Naive B cell (primary cell): ENCODE measurements around the gene TTLL10. TPM values are rescaled to one million over a fixed set of nuclear protein-coding genes. Genes with fewer than 3 reads are reported as not detected.
"Not testable (repeated sequence)": the region's sequence is repeated elsewhere in the genome, so short reads cannot be mapped to it uniquely, and the experiment has no call there.

Source experiments
- ATAC-seq, 2 donors: fragments of 150-1000 bp; cut with Tn5 transposase; 2 replicates each; pipeline ENCODE4 v1.10.0; 2021; ENCODE audit warnings: low read depth in 2 of 2, mild to moderate bottlenecking in 2 of 2, moderate library complexity in 2 of 2
- DNase-seq: peaks from one replicate; pipeline ENCODE4 v3.0.0; 2022
- H3K27ac Mint-ChIP-seq, 6 donors: one replicate each; pipeline ENCODE4 v1.8.0; 2020 to 2022; ENCODE audit warnings: mild to moderate bottlenecking in 6 of 6, mixed read lengths in 6 of 6, moderate library complexity in 5 of 6, inconsistent platforms in 2 of 6
- H3K27me3 Mint-ChIP-seq, 3 donors: one replicate each; pipeline ENCODE4 v1.8.0; 2021 to 2022; ENCODE audit warnings: mixed read lengths in 3 of 3, mild to moderate bottlenecking in 1 of 3
- H3K36me3 Mint-ChIP-seq, 2 donors: one replicate each; pipeline ENCODE4 v1.8.0; 2020 to 2022; ENCODE audit warnings: mixed read lengths in 2 of 2, inconsistent platforms in 1 of 2, mild to moderate bottlenecking in 1 of 2
- H3K4me1 Mint-ChIP-seq, 3 donors: one replicate each; pipeline ENCODE4 v1.8.0; 2020 to 2022; ENCODE audit warnings: mixed read lengths in 3 of 3, inconsistent platforms in 1 of 3, mild to moderate bottlenecking in 1 of 3, moderate library complexity in 1 of 3
- H3K4me3 Mint-ChIP-seq, 8 donors: one replicate each; pipeline ENCODE4 v1.8.0; 2020 to 2022; ENCODE audit warnings: mild to moderate bottlenecking in 8 of 8, mixed read lengths in 8 of 8, moderate library complexity in 8 of 8, inconsistent platforms in 2 of 8
- H3K9me3 Mint-ChIP-seq, 7 donors: one replicate each; pipeline ENCODE4 v1.8.0; 2020 to 2022; ENCODE audit warnings: mixed read lengths in 7 of 7, mild to moderate bottlenecking in 5 of 7, inconsistent platforms in 2 of 7, moderate library complexity in 1 of 7
- polyA plus RNA-seq, 6 donors: library from polyadenylated mRNA; unstranded; fragments of 300-500 nt; fragmentation: Illumina TruSeq; gene quantifications; one replicate each; pipeline ENCODE4 v1.2.3, GENCODE V29; 2021; ENCODE audit warnings: low read depth in 6 of 6

TTLL10 gene
- polyA plus RNA-seq, 6 donors from 2014 or later, result not detected

- no peak for DNase-seq
- Mint-ChIP-seq H3K27me3 (peaks cover 7 to 40% (median 28%) of the 10 kb centered on the region in 3 donors), H3K4me1 (peaks cover 5 to 11% (median 8%) of the 10 kb centered on the region in 3 donors), H3K9me3 (no peaks in the 10 kb centered on the region), H3K27ac (no peak overlapping the region), H3K4me3 (no peak overlapping the region), H3K36me3 (peaks cover 1 to 4% of the 10 kb centered on the region in 2 donors)
- ATAC-seq, result no peak
These were observed 8.3 kb downstream of the TTLL10 start for GRCh38 chr1:1181938-1182410.

GRCh38 chr1:1182491-1183220, 9.0 kb downstream of the TTLL10 start:
- Mint-ChIP-seq H3K9me3 (no peaks in the 10 kb centered on the region), H3K27me3 (peaks cover 4 to 34% (median 23%) of the 10 kb centered on the region in 3 donors), H3K4me3 (no peak overlapping the region), H3K27ac (peak overlapping the region in 1 of 6 donors; percentile 44), H3K36me3 (no peaks in the 10 kb centered on the region), H3K4me1 (peaks cover 4 to 8% (median 5%) of the 10 kb centered on the region in 3 donors)
- no peak for DNase-seq
- ATAC-seq, result no peak

- H3K4me1 Mint-ChIP-seq, result peaks cover 4 to 8% (median 5%) of the 10 kb centered on the region in 3 donors
- H3K36me3 Mint-ChIP-seq, result no peaks in the 10 kb centered on the region
- no peak for DNase-seq
- peaks cover 4 to 28% (median 23%) of the 10 kb centered on the region in 3 donors for H3K27me3 Mint-ChIP-seq
- ATAC-seq, result no peak
- peak overlapping the region in 1 of 6 donors; percentile 57 for H3K27ac Mint-ChIP-seq
- no peak overlapping the region for H3K4me3 Mint-ChIP-seq
- peaks cover 0 to 2% (median 0%) of the 10 kb centered on the region in 7 donors for H3K9me3 Mint-ChIP-seq
These were observed 9.6 kb downstream of the TTLL10 start for GRCh38 chr1:1183221-1183747.

GRCh38 chr1:1183833-1184775, 10.4 kb downstream of the TTLL10 start:
- no peaks in the 10 kb centered on the region for H3K36me3 Mint-ChIP-seq
- no peak overlapping the region for H3K4me3 Mint-ChIP-seq
- ATAC-seq (no peak), DNase-seq (no peak)
- peaks cover 0 to 2% (median 0%) of the 10 kb centered on the region in 7 donors for H3K9me3 Mint-ChIP-seq
- H3K27ac Mint-ChIP-seq, result peak overlapping the region in 1 of 6 donors; percentile 57
- peaks cover 8 to 25% (median 23%) of the 10 kb centered on the region in 3 donors for H3K27me3 Mint-ChIP-seq
- peaks cover 4 to 8% (median 5%) of the 10 kb centered on the region in 3 donors for H3K4me1 Mint-ChIP-seq

GRCh38 chr1:1185101-1185765, 11.6 kb downstream of the TTLL10 start:
- peaks cover 8 to 25% (median 23%) of the 10 kb centered on the region in 3 donors for H3K27me3 Mint-ChIP-seq
- H3K27ac Mint-ChIP-seq, result no peak overlapping the region
- peaks cover 0 to 2% (median 0%) of the 10 kb centered on the region in 7 donors for H3K9me3 Mint-ChIP-seq
- DNase-seq, result no peak
- H3K36me3 Mint-ChIP-seq, result no peaks in the 10 kb centered on the region
- no peak for ATAC-seq
- H3K4me3 Mint-ChIP-seq, result no peak overlapping the region
- peaks cover 4 to 8% (median 5%) of the 10 kb centered on the region in 3 donors for H3K4me1 Mint-ChIP-seq

- H3K36me3 Mint-ChIP-seq, result peaks cover 6 to 11% of the 10 kb centered on the region in 2 donors
- peak overlapping the region in 1 of 6 donors; percentile 75 for H3K27ac Mint-ChIP-seq
- peaks cover 4 to 15% (median 14%) of the 10 kb centered on the region in 3 donors for H3K27me3 Mint-ChIP-seq
- no peak overlapping the region for H3K4me3 Mint-ChIP-seq
- DNase-seq, result no peak
- peaks cover 0 to 5% (median 4%) of the 10 kb centered on the region in 3 donors for H3K4me1 Mint-ChIP-seq
- peaks cover 4 to 12% (median 6%) of the 10 kb centered on the region in 7 donors for H3K9me3 Mint-ChIP-seq
- ATAC-seq, result no peak
These were observed 14.3 kb downstream of the TTLL10 start for GRCh38 chr1:1187938-1188337.

- H3K4me3 Mint-ChIP-seq, result no peak overlapping the region
- H3K27ac Mint-ChIP-seq, result no peak overlapping the region
- H3K4me1 Mint-ChIP-seq, result no peaks in the 10 kb centered on the region
- DNase-seq (no peak), ATAC-seq (no peak)
- peaks cover 4 to 8% (median 8%) of the 10 kb centered on the region in 3 donors for H3K27me3 Mint-ChIP-seq
- peaks cover 6 to 11% of the 10 kb centered on the region in 2 donors for H3K36me3 Mint-ChIP-seq
- H3K9me3 Mint-ChIP-seq, result peaks cover 4 to 12% (median 7%) of the 10 kb centered on the region in 7 donors
These were observed 15.4 kb downstream of the TTLL10 start for GRCh38 chr1:1189111-1189510.

- DNase-seq, result no peak
- no peak overlapping the region for H3K4me3 Mint-ChIP-seq
- H3K27me3 Mint-ChIP-seq, result peaks cover 4 to 8% (median 8%) of the 10 kb centered on the region in 3 donors
- no peak for ATAC-seq
- H3K36me3 Mint-ChIP-seq, result peaks cover 13 to 19% of the 10 kb centered on the region in 2 donors
- H3K4me1 Mint-ChIP-seq, result no peaks in the 10 kb centered on the region
- no peak overlapping the region for H3K27ac Mint-ChIP-seq
- H3K9me3 Mint-ChIP-seq, result peaks cover 6 to 28% (median 16%) of the 10 kb centered on the region in 7 donors
These were observed 18.1 kb downstream of the TTLL10 start for GRCh38 chr1:1191734-1192133.

- Mint-ChIP-seq H3K27ac (no peak overlapping the region), H3K4me1 (no peaks in the 10 kb centered on the region), H3K4me3 (peak overlapping the region in 1 of 8 donors; percentile 42), H3K27me3 (peaks cover 0 to 8% (median 8%) of the 10 kb centered on the region in 3 donors), H3K36me3 (peaks cover 13 to 19% of the 10 kb centered on the region in 2 donors), H3K9me3 (peaks cover 6 to 28% (median 15%) of the 10 kb centered on the region in 7 donors)
- no peak for ATAC-seq
- no peak for DNase-seq
These were observed 21.0 kb downstream of the TTLL10 start for GRCh38 chr1:1194723-1195122.

- Mint-ChIP-seq H3K36me3 (peaks cover 13 to 19% of the 10 kb centered on the region in 2 donors), H3K9me3 (peaks cover 6 to 28% (median 15%) of the 10 kb centered on the region in 7 donors), H3K27ac (peak overlapping the region in 1 of 6 donors; percentile 30)
- not testable (repeated sequence) for DNase-seq, H3K4me3 Mint-ChIP-seq, H3K27me3 Mint-ChIP-seq, ATAC-seq, H3K4me1 Mint-ChIP-seq
These were observed 22.0 kb downstream of the TTLL10 start for GRCh38 chr1:1195726-1196125.

- Mint-ChIP-seq H3K4me1 (peaks cover 0 to 5% (median 3%) of the 10 kb centered on the region in 3 donors), H3K36me3 (peaks cover 13 to 16% of the 10 kb centered on the region in 2 donors), H3K27ac (peak overlapping the region in 3 of 6 donors; percentile 27 to 71 (median 66)), H3K4me3 (peak overlapping the region in 1 of 8 donors; percentile 50), H3K9me3 (peaks cover 6 to 25% (median 15%) of the 10 kb centered on the region in 7 donors), H3K27me3 (peaks cover 0 to 7% (median 5%) of the 10 kb centered on the region in 3 donors)
- DNase-seq (no peak), ATAC-seq (no peak)
These were observed 22.9 kb downstream of the TTLL10 start for GRCh38 chr1:1196431-1197187.

- peaks cover 1 to 19% (median 10%) of the 10 kb centered on the region in 7 donors for H3K9me3 Mint-ChIP-seq
- ATAC-seq (no peak), DNase-seq (no peak)
- H3K36me3 Mint-ChIP-seq, result peaks cover 8 to 11% of the 10 kb centered on the region in 2 donors
- H3K27me3 Mint-ChIP-seq, result peaks cover 0 to 1% (median 0%) of the 10 kb centered on the region in 3 donors
- H3K27ac Mint-ChIP-seq, result peak overlapping the region in 2 of 6 donors; percentile 27 to 66
- H3K4me3 Mint-ChIP-seq, result no peak overlapping the region
- H3K4me1 Mint-ChIP-seq, result peaks cover 0 to 5% (median 3%) of the 10 kb centered on the region in 3 donors
These were observed 23.5 kb downstream of the TTLL10 start for GRCh38 chr1:1197188-1197500.
